GM12878 (cell line): ENCODE results near the gene CXCL13. TPM values are rescaled to one million over a fixed set of nuclear protein-coding genes. Genes with fewer than 3 reads are reported as not detected.

ENCODE experiments used
- ATAC-seq: fragments of 200-7000 bp; cut with Tn5 transposase; 3 replicates; pipeline ENCODE4 v1.9.1; 2020; ENCODE audit warnings: mild to moderate bottlenecking, moderate library complexity
- BruUV-seq: library from RNA; stranded (reverse); fragments of 400-500 nt; replicated peaks from 2 replicates; lab custom pipeline; 2021; lab: Mats Ljungman, UMichigan
- CTCF ChIA-PET: fragments of 300-600 bp; sonication (Branson Sonifier 250); formaldehyde crosslinking; extraction: SDS; loops from one replicate; lab custom pipeline; 2021; ENCODE audit warnings: inconsistent platforms; lab: Yijun Ruan, JAX
- POLR2A ChIA-PET: fragments of 350-600 bp; formaldehyde crosslinking; extraction: SDS; loops from one replicate; lab custom pipeline; 2021; ENCODE audit warnings: inconsistent platforms; lab: Charles Lee
- RAD21 ChIA-PET: fragments of 300-600 bp; sonication (Branson Sonifier 250); formaldehyde crosslinking; loops from one replicate; lab custom pipeline; 2023; ENCODE audit warnings: antibody characterized with exemption; ENCODE audit not compliant: unreplicated experiment; lab: Charles Lee
- SMC1A ChIA-PET: fragments of 300-600 bp; sonication (Branson Sonifier 250); formaldehyde crosslinking; loops from one replicate; lab custom pipeline; 2023; ENCODE audit not compliant: unreplicated experiment, uncharacterized antibody; lab: Charles Lee
- DNase-seq: peaks from one replicate; pipeline ENCODE4 v3.0.0-alpha.2; 2011; ENCODE audit warnings: low read depth, low spot score
- FAIRE-seq: peaks from 3 replicates; lab custom pipeline; 2011; peaks lifted over from hg19 to GRCh38; lab: Jason Lieb, UNC
- H2AFZ ChIP-seq: 2 replicates; pipeline ENCODE4 v1.6.0; 2011; ENCODE audit warnings: low read depth, low read length, control low read depth; ENCODE audit not compliant: control insufficient read depth
- H3K27ac ChIP-seq: 2 replicates; pipeline ENCODE4 v1.5.1; 2011; ENCODE audit warnings: control low read depth; ENCODE audit not compliant: control insufficient read depth, insufficient read depth
- H3K27me3 ChIP-seq, 2 experiments: replicated peaks in 1 of 2; 2 replicates each; pipeline versions ENCODE4 v1.6.0 to v1.6.1; 2011; ENCODE audit warnings: low read length in 1 of 2; ENCODE audit not compliant: control insufficient read depth in 2 of 2, insufficient read depth in 2 of 2
- H3K36me3 ChIP-seq, 2 experiments: 2 replicates each; pipeline ENCODE4 v1.5.1; 2011; ENCODE audit warnings: low read length in 1 of 2; ENCODE audit not compliant: control insufficient read depth in 2 of 2, insufficient read depth in 2 of 2
- H3K4me1 ChIP-seq: 2 replicates; pipeline ENCODE4 v1.6.1; 2011; ENCODE audit warnings: mild to moderate bottlenecking, low read length, moderate library complexity, mixed read lengths; ENCODE audit not compliant: control insufficient read depth, insufficient read depth
- H3K4me2 ChIP-seq: 2 replicates; pipeline ENCODE4 v1.6.0; 2011; ENCODE audit warnings: control low read depth; ENCODE audit not compliant: control insufficient read depth, insufficient read depth
- H3K4me3 ChIP-seq: fragments of 200-600 bp; sonication (generic); 2 replicates; pipeline ENCODE4 v1.5.1; 2016
- H3K79me2 ChIP-seq: 2 replicates; pipeline ENCODE4 v1.6.0; 2011; ENCODE audit warnings: low read length; ENCODE audit not compliant: control insufficient read depth, insufficient read depth
- H3K9ac ChIP-seq: 2 replicates; pipeline ENCODE4 v1.8.0; 2011; ENCODE audit warnings: low read length, control low read depth, mixed read lengths; ENCODE audit not compliant: control insufficient read depth, insufficient read depth
- H3K9me3 ChIP-seq: replicated peaks from 3 replicates; pipeline ENCODE4 v1.5.1; 2011; ENCODE audit warnings: mild to moderate bottlenecking, low read length; ENCODE audit not compliant: control insufficient read depth, insufficient read depth
- H4K20me1 ChIP-seq: 2 replicates; pipeline ENCODE4 v1.6.0; 2011; ENCODE audit not compliant: control insufficient read depth, insufficient read depth
- CREM ChIP-seq: IDR thresholded peaks from 2 replicates; pipeline ENCODE4 v1.6.1; 2014; ENCODE audit warnings: antibody characterized with exemption, low read depth
- HDAC2 ChIP-seq: fragments of 200-600 bp; sonication (generic); IDR thresholded peaks from 2 replicates; pipeline ENCODE4 v1.6.1; 2017
- HDGF ChIP-seq: fragments of 450-650 bp; IDR thresholded peaks from 2 replicates; pipeline ENCODE4 v1.6.1; 2016; ENCODE audit warnings: antibody characterized with exemption
- KAT2A ChIP-seq: conservative IDR thresholded peaks from 2 replicates; pipeline ENCODE4 v1.6.1; 2011; ENCODE audit warnings: low read depth, low read length; ENCODE audit not compliant: control insufficient read depth
- PBX3 ChIP-seq: IDR thresholded peaks from 2 replicates; pipeline ENCODE4 v1.6.1; 2011; ENCODE audit warnings: mild to moderate bottlenecking, low read depth, low read length, moderate library complexity; ENCODE audit not compliant: insufficient replicate concordance
- RBBP5 ChIP-seq: fragments of 200-600 bp; sonication (generic); conservative IDR thresholded peaks from 2 replicates; pipeline ENCODE4 v1.6.1; 2016
- REST ChIP-seq: IDR thresholded peaks from 2 replicates; pipeline ENCODE4 v1.6.1; 2012; ENCODE audit warnings: mild to moderate bottlenecking, low read depth, low read length
- RFX5 ChIP-seq: IDR thresholded peaks from 2 replicates; pipeline ENCODE4 v1.6.1; 2011; ENCODE audit warnings: low read depth, low read length, improper control_type of control experiment
- TCF3 ChIP-seq: IDR thresholded peaks from 2 replicates; pipeline ENCODE4 v1.6.1; 2012; ENCODE audit warnings: low read depth, mild to moderate bottlenecking, low read length, borderline replicate concordance; ENCODE audit not compliant: insufficient read depth
- in situ Hi-C: fragments of 300-500 bp; cut with MboI; formaldehyde crosslinking; loops from 9 replicates; pipeline ENCODE4 v1.14.3; 2018; ENCODE audit warnings: mixed read lengths
- intact Hi-C: fragments of 100-400 bp; cut with micrococcal nuclease; formaldehyde crosslinking; loops from one replicate; pipeline ENCODE4 v1.14.2; 2022; ENCODE audit not compliant: unreplicated experiment
- polyA plus RNA-seq, 11 experiments: library from polyadenylated mRNA; depleted of rRNA in 4 of 11; unstranded in 6 of 11; stranded (reverse) in 5 of 11; fragments of >200 nt; fragmentation: Nextera tagmentation in 4 of 11; fragmentation: Illumina TruSeq in 1 of 11; extraction: Ambion mirVana in 4 of 11; extraction: Trizol in 1 of 11; gene quantifications; 1 replicate in 1 of 11; 2 replicates in 10 of 11; pipeline versions ENCODE4 v1.2.1 to v1.2.3, GENCODE V29; 2011 to 2016; ENCODE audit warnings: inconsistent platforms in 2 of 11, missing spikeins in 2 of 11, low read depth in 1 of 11
- total RNA-seq, 4 experiments: library from RNA; depleted of rRNA in 3 of 4; stranded (reverse); fragments of >200 nt in 3 of 4; fragmentation: Illumina TruSeq in 1 of 4; extraction: Trizol in 1 of 4; gene quantifications; 2 replicates each; pipeline versions ENCODE4 v1.2.1 to v1.2.3, GENCODE V29; 2013 to 2021

The CXCL13 gene
- total and polyA plus RNA-seq, 10 of the 15 experiments (the other 5 are each of a cell fraction or from before 2014, with no cell fraction given): 0.05 to 0.16 TPM; not detected in 8

GRCh38 chr4:77576351-77576750 lies 29.3 kb upstream of the CXCL13 start:
- no peak overlapping the region for H3K4me2 ChIP-seq
- in situ Hi-C loops: no loop called here
- POLR2A ChIA-PET: no interaction called here
- no peak for DNase-seq
- no TSS peak for BruUV-seq
- H3K9ac ChIP-seq: no peak overlapping the region
- intact Hi-C loops: no loop called here
- no peak overlapping the region for H2AFZ ChIP-seq
- CTCF ChIA-PET: interaction anchor here (0.7 to 0.9 kb wide), 3 partner anchors 102 to 481 kb away, joined by 3 read pairs; no protein-coding TSS in a partner anchor
- H3K79me2 ChIP-seq: no peaks in the 10 kb centered on the region
- H3K4me1 ChIP-seq: no peaks in the 10 kb centered on the region
- no peaks in the 10 kb centered on the region for H4K20me1 ChIP-seq
- SMC1A ChIA-PET: interaction anchor here (1.1 to 1.6 kb wide), 2 partner anchors 13 to 25 kb away, joined by 3 to 4 read pairs; no protein-coding TSS in a partner anchor
- no peak overlapping the region for H3K4me3 ChIP-seq
- H3K27me3 ChIP-seq: no peaks in the 10 kb centered on the region
- TF ChIP-seq KAT2A: no peak
- no peak for TF ChIP-seq HDAC2
- no peak for TF ChIP-seq RFX5
- TF ChIP-seq TCF3: no peak
- no peak for TF ChIP-seq REST
- TF ChIP-seq HDGF: no peak
- no peak for TF ChIP-seq PBX3
- no peak for TF ChIP-seq RBBP5
- no peak for TF ChIP-seq CREM
- H3K9me3 ChIP-seq: no peaks in the 10 kb centered on the region; the same call in 2 of the 3 replicates
- RAD21 ChIA-PET: no interaction called here
- no peak for ATAC-seq
- no peaks in the 10 kb centered on the region for H3K36me3 ChIP-seq
- no peak overlapping the region for H3K27ac ChIP-seq
- FAIRE-seq: no peak
